Measurements from ENCODE around the gene DSC3.
"Not testable (repeated sequence)": the region's sequence is repeated elsewhere in the genome, so short reads cannot be mapped to it uniquely, and the experiment has no call there.

Gene DSC3

DNA sequence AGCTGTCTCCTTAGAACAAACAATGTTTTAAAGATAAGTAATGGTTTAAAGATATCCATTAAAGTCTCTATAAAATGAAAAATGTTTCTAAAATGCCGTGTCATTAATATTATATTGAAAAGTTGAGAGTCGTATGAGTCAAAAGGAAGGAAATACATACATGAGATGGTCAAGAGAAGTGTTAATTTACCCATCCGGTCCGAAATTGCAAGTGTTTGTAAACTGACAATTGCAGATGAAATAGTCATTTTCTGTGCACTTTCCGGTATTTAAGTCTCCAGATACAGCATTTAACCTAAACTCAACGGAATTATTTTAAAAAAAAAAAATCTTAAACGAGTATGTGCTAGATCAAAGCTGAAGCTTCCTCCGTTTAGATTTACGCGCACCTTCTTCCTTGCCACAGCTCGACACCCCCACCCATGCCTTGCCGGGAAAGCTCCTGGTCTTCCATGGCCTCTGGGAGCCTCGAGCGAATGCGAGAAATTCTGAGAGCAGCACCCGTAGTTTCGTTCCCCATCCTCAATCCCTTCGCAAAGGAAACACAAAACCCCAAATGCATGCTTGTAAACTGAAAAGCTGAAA is 1.8 kb downstream of the DSC3 start:
- no peak for DNase-seq

DNA sequence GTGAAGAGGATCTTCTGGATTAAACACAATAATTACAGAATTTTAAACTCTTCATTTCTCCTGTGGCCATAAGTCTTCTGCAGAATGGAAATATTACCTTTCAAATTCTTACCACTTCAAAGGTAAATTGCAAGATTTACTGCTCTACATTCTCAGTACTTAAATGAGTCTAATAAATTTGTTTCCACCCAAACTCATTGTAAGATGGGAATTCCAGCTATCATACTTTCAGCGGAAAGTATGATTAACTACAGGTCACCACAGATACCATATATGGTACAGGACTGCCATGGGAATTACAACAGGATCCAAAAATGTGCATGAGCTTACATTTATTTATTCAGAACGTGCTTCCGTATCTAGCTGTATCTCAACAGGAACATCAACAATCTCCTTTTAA is 3.1 kb downstream of the DSC3 start:
- no peak for DNase-seq

DNA sequence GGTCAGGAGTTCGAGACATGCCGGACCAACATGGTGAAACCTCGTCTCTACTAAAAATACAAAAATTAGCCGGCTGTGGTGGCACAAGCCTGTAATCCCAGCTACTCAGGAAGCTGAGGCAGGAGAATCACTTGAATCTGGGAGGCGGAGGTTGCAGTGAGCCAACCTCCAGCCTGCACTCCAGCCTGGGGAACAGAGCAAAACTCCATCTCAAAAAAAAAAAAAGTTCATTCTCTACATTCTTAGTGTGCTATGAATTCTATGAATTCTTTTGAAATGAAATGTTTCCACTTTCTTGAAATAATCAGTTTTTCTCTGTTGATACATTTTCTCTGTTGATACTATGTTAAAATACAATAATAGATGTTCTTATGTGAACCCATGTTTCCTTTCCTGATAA is 4.9 kb downstream of the DSC3 start:
- not testable (repeated sequence) for DNase-seq

DNA sequence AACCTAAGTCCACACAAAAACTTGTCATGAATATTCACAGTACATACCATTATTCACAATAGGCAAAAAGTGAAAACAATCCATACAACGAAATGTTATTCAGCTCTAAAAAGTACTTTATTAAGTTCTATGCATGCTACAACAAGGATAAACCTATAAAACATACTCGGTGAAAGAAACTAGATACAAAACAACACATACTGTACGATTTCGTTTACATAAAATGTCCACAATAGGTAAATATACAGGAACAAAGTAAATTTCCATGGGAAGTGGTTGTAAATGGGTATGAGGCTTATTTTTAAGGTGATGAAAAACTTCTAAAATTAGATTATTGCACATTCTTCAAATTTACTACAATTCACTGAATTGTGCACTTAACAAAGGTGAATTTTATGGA is 8.0 kb downstream of the DSC3 start:
- DNase-seq: no peak

DNA sequence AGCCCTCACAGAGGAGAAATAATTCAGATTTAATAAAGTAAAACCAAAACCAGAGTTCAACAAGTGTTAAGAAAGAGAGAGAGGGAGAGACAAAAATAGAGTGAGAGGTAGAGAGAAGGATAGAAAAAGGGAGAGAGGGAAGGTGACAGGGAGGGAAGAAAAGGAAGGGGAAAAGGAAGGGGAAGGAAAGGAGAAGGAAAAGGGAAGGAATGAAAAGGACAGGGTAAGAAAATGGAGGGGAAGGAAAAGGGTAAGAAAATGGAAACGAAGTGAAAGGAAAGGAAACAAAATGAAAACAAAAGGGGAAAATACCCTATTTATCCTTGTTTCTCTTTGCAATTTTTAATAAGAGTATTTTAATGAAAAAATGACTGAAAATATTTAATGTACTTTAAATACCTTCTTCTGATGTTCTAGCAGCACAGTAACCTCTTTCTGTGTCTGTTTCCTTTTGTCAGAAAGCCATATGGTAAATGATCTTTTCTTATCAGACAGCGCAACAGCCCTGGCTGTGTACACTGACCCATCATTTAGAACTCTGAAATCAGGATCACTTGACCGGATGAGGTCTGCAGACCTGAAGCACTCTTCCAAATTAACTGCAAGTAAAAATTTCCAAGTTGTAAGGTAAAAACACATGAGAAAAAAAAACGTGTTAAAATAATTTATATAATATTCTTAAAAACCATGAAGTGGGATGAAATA is 11.8 kb downstream of the DSC3 start:
- DNase-seq: no peak

DNA sequence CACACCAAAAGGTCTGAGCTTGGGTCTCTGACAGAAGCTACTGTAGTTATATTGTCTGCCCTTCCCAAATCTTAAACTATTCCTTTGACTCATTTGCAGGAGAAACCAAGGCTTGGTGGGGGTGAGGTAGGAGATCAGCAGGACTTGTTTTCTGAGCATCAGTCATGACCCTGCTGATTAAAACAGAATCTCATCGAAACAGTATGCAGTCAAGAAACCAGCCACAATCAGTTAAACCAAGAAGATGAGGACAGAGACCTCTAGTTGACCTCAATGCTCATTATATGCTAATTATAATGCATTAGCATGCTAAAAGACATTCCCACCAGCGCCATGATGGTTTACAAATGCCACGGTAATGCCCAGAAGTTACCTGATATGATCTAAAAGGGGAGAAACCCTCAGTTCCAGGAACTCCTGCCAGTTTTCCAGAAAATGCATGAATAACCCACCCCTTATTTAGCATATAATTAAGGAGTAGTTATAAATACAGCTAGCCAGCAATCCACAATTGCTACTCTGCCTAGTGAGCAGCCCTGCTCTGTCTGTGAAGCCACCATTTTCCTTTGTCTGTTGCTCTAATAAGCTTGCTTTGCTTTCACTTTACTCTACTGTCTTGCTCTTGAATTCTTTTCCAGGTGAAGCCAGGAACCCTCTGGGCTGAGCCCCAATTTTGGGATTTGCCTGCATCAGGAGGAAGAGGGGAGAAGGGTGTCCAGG is 26.7 kb downstream of the DSC3 start:
- no peak for DNase-seq

DNA sequence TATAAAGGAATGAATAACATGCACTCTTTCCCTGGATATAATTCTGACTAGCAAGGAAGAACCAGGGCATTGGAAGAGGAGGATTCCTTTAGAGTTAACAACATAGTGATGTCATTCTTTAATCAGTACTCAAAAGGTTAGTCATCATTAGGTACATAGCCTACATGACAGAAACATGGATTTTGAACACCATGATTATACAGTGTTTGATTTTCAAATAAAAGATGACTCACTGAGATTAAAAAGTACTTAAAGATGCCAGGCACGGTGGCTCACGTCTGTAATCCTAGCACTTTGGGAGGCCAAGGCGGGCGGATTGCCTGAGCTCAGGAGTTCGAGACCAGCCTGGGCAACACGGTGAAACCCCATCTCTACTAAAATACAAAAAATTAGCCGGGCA is 31.1 kb downstream of the DSC3 start:
- not testable (repeated sequence) for DNase-seq

DNA sequence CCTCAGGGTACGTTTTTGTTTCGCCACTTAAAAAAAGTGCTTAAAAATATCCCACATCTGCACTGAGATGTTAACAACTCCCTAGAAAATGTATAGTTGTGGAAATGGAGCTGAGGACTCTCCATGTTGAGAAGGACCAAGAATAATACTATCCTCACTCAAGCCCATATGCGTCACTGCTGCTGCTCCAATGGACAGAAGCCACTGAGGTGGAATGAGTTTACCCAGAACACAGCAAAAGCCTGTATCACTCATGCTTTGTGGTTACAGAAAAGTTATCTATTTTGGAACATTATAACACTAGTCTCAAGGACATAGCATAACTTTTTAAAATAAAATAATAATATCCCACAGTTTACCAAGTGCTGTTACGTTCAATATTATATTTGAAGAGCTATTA is 31.9 kb downstream of the DSC3 start:
- DNase-seq: no peak

DNA sequence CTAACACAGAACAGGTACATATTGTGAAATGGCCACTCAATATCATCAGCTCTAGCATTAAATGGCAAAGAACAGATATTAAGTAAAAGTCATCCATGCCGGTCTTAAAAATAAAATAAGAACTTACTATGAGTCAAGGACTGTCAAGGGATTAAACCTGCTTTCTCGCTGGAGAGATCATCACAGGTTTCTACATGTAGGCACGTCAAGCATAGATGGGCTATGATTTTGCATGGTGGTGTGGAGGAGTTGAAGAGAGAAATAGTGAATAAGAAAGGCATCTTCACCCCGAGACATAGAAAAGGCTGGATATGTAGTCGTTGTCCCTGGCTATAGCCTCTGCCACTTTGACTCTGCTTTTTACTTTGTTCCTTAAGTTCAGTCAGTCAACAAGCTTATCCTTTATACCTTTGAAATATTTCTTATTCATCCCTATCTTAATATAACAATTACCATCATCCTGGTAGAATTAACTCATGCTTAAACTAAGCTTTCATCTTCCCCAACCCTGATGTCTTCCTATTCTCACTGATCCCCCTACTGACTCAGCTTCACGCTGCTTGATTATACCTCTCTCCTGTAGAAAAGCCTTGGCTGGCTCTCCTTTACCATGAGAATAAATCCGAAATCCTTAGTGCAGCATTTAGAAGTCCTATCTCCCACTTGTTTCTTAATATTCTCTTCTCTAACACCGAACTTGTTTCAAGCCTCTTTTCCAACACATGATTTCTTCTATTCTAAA is 42.5 kb downstream of the DSC3 start:
- DNase-seq: no peak

DNA sequence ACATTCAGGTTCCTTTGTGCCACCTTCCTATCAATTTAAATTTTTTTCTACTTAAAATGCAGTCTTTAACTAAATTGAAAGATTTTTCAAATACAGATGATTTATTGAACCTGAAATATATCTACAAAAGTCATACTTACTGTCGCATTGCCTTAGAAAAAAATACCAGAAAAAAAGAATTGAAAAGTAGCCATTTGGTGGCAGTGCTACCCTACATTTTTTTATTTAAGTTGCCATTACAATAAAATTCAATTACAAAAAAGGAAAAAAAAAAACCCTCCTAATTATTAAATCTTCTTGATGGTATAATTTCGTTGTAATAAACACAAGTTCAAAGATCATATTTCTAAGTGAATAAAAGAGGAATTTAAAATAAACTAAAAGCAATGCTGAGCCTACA is 43.4 kb downstream of the DSC3 start:
- no peak for DNase-seq

DNA sequence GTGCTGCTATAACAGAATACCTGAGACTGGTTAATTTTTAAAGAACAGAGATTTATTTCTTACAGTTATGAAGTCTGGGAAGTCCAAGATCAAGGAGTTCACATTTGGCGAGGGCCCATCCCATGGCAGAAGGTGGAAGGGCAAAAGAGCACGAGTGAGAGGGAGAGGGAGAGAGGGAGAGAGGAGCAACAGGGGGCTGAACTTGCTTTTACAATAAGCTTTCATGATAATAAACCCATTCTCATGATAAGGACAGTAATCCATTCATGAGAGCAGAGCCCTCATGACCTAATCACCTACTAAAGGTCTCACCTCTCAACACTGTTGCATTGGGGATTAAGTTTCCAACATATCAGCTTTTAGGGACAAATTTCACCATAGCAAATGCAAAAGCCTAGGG is 45.3 kb downstream of the DSC3 start:
- DNase-seq: no peak

DNA sequence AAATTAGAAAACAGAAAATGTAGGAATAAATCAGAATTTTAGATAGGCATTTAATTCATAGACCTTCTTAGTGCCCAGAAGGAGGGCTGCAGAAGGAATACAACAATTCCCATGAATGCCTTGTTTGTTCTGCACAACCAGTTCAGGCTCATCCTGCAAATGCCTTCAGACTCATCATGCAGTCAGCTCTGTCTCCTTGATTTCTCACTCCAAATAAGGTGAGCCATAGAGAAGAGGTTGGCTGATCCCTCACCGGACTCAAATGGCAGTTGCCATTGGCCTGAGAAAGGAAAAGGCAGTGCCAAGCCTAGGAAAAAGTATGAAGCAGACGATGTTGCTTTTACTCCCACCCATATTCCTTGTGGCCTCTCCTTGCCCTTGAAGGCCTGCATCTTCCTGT is 50.3 kb downstream of the DSC3 start:
- DNase-seq: no peak

DNA sequence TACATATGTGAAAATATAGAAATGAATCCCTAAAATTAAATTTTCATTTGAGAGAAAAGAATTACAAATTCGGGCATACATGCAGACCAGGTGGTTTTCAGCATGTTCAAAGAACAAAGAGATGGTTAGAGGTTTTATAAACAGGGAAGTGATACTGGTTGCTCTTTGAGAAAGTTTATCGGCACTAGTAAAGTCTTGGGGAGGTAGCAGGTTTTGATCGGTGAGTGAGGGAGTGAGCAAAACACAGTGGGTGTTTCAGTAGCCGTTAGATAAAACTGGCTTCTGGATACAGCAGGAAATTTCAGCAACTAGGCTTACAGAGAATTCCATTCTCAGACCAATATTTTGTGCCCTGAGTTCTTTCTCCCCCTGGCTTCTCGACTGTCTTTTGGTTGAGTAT is 51.1 kb downstream of the DSC3 start:
- no peak for DNase-seq

DNA sequence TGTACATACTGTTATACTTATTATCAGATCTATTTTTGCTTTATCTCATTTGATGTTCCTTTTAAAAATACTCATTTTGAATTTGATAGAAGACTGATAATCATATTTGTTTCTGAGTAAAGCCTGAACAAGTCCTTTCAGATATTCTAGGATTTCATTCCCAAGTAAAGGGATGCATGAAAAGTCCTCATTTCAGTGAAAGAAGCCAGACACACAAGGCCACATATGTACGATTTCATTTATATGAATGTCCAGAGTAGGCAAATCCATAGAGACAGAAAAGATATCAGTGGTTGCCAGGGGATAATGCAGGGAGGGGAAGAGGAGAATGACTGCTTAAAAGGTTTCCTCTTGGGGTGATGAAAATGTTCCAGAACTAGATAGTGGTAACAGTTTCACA is 53.4 kb downstream of the DSC3 start:
- DNase-seq: no peak

DNA sequence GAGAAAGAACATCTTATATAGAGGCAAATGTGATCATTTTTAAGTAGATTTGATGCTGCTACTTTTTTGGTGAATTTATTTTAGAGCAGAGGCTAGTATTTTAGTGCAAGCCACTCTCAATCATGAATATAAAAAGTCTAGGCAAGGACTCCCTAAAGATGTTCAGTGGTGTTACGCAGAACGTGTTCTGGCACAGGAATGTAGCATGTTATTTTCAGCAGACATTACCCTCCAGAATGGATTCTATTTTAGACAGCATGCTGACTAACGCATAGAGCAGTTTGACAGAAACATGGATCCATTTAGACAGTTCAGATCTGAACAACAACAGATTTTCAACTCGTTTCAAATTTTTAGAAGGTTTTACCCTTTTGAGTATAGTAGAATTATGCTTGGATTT is 54.1 kb downstream of the DSC3 start:
- DNase-seq: no peak

DNA sequence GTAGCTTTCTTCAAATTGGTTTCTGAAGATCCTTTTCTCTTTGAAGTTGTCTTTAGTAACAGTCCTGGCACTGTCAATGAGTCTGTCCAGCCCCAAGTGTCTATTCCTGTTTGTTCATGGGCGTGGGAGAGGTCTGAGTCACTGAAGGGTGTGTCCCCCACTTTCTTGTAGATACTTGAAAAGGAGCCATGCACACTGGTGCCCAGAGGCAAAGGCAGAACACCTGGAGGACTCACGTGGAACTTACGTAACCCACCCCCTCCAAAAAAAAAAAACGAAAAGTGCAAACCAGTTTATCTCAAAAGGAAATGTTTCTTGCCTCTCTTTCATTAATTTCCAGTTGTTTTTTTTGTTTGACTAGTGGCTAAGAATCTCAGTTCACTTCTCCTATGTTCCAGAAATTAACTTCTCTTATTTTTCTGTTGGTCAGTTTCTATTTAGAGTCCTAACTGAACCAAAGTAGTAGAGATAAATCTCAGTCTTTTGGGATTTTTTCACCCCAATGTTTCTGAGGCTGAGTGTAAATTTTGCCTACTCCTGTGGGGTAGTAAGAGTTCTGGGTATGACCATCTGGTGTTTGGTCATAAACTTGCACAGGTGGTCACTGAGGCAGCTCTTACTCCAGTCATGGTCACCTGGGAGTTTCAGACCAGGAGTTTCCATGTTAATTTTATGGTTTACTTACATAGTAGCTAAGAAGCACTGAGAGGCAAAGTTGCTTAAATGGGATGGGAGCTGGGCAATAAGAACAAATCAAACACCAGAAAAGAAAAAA is 54.9 kb downstream of the DSC3 start:
- no peak for DNase-seq

DNA sequence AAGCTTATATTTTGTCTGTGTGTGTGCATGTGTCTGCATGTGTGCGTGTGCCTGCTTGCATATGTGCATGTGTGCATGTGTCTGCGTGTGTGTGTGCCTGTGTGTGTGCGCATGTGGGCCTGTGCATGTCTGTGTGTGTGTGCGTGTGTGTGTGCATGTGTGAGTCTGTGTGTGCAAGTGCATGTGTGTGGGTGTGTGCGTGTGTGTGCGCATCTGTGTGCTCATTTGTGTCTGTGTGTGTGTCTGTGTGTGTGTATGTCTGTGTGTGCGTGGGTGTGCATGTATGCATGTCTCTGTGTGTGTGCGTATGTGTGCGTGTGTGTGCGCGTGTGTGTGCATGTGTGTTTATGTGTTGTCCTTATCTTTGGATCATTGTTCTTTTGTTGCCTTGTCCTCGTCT is 56.8 kb downstream of the DSC3 start:
- no peak for DNase-seq

DNA sequence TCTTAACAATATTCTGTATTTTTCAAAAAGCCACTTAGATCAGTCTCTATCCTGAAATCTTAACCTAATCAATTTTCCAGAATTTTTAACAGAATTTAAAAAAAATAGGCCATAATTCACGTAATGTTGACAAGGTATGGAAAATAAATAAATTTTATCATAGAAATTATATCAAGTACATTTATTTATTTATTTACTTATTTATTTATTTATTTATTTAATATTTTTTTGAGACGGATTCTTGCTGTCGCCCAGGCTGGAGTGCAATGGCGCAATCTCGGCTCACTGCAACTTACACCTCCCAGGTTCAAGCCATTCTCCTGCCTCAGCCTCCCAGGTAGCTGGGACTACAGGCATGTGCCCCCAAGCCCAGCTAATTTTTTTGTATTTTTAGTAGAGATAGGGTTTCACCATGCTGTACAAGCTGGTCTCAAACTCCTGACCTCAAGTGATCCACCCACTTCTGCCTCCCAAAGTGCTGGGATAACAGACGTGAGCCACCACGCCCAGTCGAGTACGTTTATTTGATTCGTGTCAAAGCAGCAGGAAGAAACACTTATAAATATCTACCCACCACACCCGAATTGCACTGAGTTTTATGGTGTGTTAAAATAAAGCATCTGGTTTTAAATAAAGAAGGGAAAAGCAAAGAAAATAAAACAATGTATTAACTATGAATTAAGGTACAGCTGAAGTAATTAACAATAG is 60.1 kb downstream of the DSC3 start:
- DNase-seq: no peak

DNA sequence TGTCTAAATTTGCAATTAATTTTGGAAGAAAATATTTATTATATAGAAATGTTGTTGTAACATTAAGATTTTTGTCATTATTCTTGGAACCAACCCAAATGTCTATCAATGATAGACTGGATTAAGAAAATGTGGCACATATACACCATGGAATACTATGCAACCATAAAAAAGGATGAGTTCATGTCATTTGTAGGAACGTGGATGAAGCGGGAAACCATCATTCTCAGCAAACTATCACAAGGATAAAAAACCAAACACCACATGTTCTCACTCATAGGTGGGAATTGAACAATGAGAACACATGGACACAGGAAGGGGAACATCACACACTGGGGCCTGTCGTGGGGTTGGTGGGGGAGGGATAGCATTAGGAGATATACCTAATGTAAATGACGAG is 64.5 kb downstream of the DSC3 start:
- not testable (repeated sequence) for DNase-seq

DNA sequence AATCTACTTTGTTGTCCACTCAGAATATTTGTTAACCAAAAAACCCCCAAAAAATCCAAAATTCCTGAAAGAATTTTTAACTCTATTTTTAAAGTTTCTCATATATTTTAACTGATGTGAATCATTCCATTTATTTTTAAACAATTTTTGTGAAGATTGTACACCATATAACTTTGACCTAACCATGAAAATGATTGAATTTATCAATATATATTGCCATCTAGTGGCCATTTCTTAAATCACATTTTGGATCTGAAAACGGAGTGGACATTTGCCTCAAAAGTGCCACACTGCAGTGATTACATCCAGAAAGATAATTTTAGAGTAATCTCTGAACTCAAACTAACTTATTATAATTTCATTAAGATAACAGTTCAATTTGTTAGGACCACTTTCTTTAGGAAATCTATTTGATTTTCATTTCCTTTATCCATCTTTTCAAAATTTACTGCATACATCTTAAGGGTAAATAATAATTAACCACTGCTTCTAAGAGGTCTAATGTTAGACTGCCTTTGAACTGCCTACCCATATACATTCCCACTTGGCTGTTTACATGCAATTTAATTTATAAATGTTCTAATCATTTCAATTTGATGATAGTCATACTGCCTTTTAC is 71.1 kb downstream of the DSC3 start:
- DNase-seq: no peak

DNA sequence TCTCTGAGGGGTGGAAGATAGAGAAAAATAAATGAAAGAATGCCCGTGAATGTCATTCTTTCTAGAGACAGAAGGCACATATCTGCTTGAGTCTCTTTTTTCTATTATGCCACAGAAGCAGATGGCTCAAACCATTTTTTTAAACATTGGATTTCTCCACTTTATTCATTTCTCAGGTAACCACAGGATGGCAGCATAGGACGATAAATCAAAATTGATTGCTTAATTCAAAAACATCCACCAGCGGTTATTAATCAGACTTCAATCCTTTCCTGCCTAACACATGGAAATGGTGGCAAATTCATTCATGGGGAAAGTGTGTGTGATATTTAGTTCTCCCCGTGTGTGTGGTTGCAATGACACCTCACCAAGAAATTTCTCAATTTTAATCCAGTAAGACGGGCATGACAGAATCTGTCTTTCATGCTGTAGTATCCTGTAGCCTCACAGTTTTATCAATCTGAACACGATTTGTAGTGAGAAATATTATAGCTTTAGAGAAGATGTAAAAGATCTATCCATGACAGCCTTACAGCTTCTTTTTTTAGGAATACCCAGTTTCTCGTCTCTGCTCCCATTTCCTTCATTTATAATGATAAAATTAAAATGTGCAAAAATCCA is 72.2 kb downstream of the DSC3 start:
- no peak for DNase-seq
